Caco-2 (cell line): Measurements from ENCODE around the gene UBA7. TPM values are rescaled to one million over a fixed set of nuclear protein-coding genes. Genes with fewer than 3 reads are reported as not detected.
A peak's percentile ranks its signal among the peaks of the same experiment; 100 is the strongest.

Experiments
- BruUV-seq: library from RNA; stranded (reverse); fragments of 400-500 nt; replicated peaks from 2 replicates; lab custom pipeline; 2021; lab: Mats Ljungman, UMichigan
- CTCF ChIA-PET: fragments of 300-600 bp; sonication (Branson Sonifier 250); formaldehyde crosslinking; loops from one replicate; lab custom pipeline; 2022; ENCODE audit warnings: antibody characterized with exemption; lab: Charles Lee
- POLR2A ChIA-PET: fragments of 300-600 bp; sonication (Branson Sonifier 250); formaldehyde crosslinking; loops from one replicate; lab custom pipeline; 2022; ENCODE audit warnings: antibody characterized with exemption; lab: Charles Lee
- DNase-seq, 2 experiments: peaks; one replicate each; pipeline versions ENCODE4 v3.0.0 to v3.0.0-alpha.2; 2020 to 2022
- H3K27me3 ChIP-seq: replicated peaks from 2 replicates; pipeline ENCODE4 v1.6.0; 2011; ENCODE audit warnings: low read length; ENCODE audit not compliant: control insufficient read depth, insufficient read depth
- H3K36me3 ChIP-seq: 2 replicates; pipeline ENCODE4 v1.5.1; 2011; ENCODE audit warnings: low read length; ENCODE audit not compliant: control insufficient read depth, insufficient read depth
- H3K4me1 ChIP-seq: fragments of 250-450 bp; sonication (Bioruptor Pico); 2 replicates; pipeline ENCODE4 v1.5.1; 2020; ENCODE audit warnings: mild to moderate bottlenecking
- H3K4me3 ChIP-seq: 2 replicates; pipeline ENCODE4 v1.5.1; 2011; ENCODE audit warnings: low read depth, mild to moderate bottlenecking, control low read depth, low read length
- H3K9me3 ChIP-seq: fragments of 250-450 bp; sonication (Bioruptor Pico); 2 replicates; pipeline ENCODE4 v1.5.1; 2020; ENCODE audit warnings: mild to moderate bottlenecking, moderate library complexity
- H3K27ac Mint-ChIP-seq: one replicate; pipeline ENCODE4 v1.8.0; 2022; ENCODE audit warnings: mixed read lengths; ENCODE audit not compliant: unreplicated experiment
- H3K27me3 Mint-ChIP-seq: one replicate; pipeline ENCODE4 v1.8.0; 2022; ENCODE audit warnings: mixed read lengths; ENCODE audit not compliant: insufficient read depth, unreplicated experiment
- H3K36me3 Mint-ChIP-seq: one replicate; pipeline ENCODE4 v1.8.0; 2022; ENCODE audit warnings: mild to moderate bottlenecking, mixed read lengths; ENCODE audit not compliant: insufficient read depth, unreplicated experiment
- H3K4me1 Mint-ChIP-seq: one replicate; pipeline ENCODE4 v1.8.0; 2022; ENCODE audit warnings: low read depth, mixed read lengths; ENCODE audit not compliant: unreplicated experiment
- H3K4me3 Mint-ChIP-seq: one replicate; pipeline ENCODE4 v1.8.0; 2022; ENCODE audit warnings: mild to moderate bottlenecking, moderate library complexity, mixed read lengths; ENCODE audit not compliant: unreplicated experiment
- H3K9me3 Mint-ChIP-seq: one replicate; pipeline ENCODE4 v1.8.0; 2022; ENCODE audit warnings: mixed read lengths; ENCODE audit not compliant: unreplicated experiment
- CTCF ChIP-seq, 2 experiments: fragments of 200-600 bp in 1 of 2; IDR thresholded peaks; 1 replicate in 1 of 2; 2 replicates in 1 of 2; pipeline versions ENCODE4 v1.5.1 to v1.8.0; 2011 to 2022; ENCODE audit warnings: antibody characterized with exemption in 1 of 2, control low read depth in 1 of 2, inconsistent platforms in 1 of 2, low read depth in 1 of 2, low read length in 1 of 2, mild to moderate bottlenecking in 1 of 2, moderate library complexity in 1 of 2; ENCODE audit not compliant: insufficient read depth in 1 of 2, severe bottlenecking in 1 of 2, unreplicated experiment in 1 of 2
- intact Hi-C: fragments of 100-400 bp; cut with micrococcal nuclease; formaldehyde crosslinking; loops from one replicate; pipeline ENCODE4 v1.10.0; 2022; ENCODE audit not compliant: unreplicated experiment
- total RNA-seq: library from RNA; stranded (reverse); gene quantifications from 2 replicates; pipeline ENCODE4 v1.2.3, GENCODE V29; 2022

The UBA7 gene
- total RNA-seq, 1 experiment from 2014 or later, result 0.93 TPM

GRCh38 chr3:49841126-49841696, 27.5 kb upstream of the UBA7 start:
- H3K27me3 Mint-ChIP-seq, result no peaks in the 10 kb centered on the region
- Histone ChIP-seq H3K9me3 (no peaks in the 10 kb centered on the region), H3K4me3 (no peak overlapping the region), H3K4me1 (no peaks in the 10 kb centered on the region), H3K27me3 (no peaks in the 10 kb centered on the region), H3K36me3 (no peaks in the 10 kb centered on the region; the same call in 1 of the 2 replicates)
- H3K4me3 Mint-ChIP-seq, result no peak overlapping the region
- TF ChIP-seq CTCF (IDR thresholded peaks at IDR 0.05; ENCODE audit: insufficient read depth in 1 of 2, low read depth in 1 of 2, low read length in 1 of 2, severe bottlenecking in 1 of 2, unreplicated experiment in 1 of 2), result peak; percentile 46 to 57
- ChIA-PET POLR2A (interaction anchor here (0.6 kb wide), 1 partner anchor 92 kb away, joined by 3 read pairs; no protein-coding TSS in a partner anchor), CTCF (interaction anchor here (0.7 to 2.8 kb wide), 6 partner anchors 32 to 89 kb away, joined by 3 to 12 read pairs (median 4); partner anchors contain the start of genes INKA1 and MON1A)
- H3K27ac Mint-ChIP-seq, result no peak overlapping the region
- intact Hi-C loops, result loop anchor here (1.0 kb wide), 2 partner anchors 32 to 65 kb away; no protein-coding TSS in a partner anchor
- no peaks in the 10 kb centered on the region for H3K9me3 Mint-ChIP-seq
- peaks cover 41% of the 10 kb centered on the region for H3K36me3 Mint-ChIP-seq
- BruUV-seq, result no TSS peak
- DNase-seq, result peak; percentile 52 to 54
- H3K4me1 Mint-ChIP-seq, result no peaks in the 10 kb centered on the region

GRCh38 chr3:49840388-49840787, 26.6 kb upstream of the UBA7 start:
- no peak for TF ChIP-seq CTCF (IDR thresholded peaks at IDR 0.05; ENCODE audit: insufficient read depth in 1 of 2, low read depth in 1 of 2, low read length in 1 of 2, severe bottlenecking in 1 of 2, unreplicated experiment in 1 of 2)
- POLR2A ChIA-PET, result no interaction called here
- CTCF ChIA-PET, result interaction anchor here (1.3 to 2.8 kb wide), 3 partner anchors 37 to 68 kb away, joined by 4 to 24 read pairs (median 12); partner anchors contain the start of gene INKA1
- no peak overlapping the region for H3K4me3 Mint-ChIP-seq
- no peaks in the 10 kb centered on the region for H3K27me3 Mint-ChIP-seq
- no peaks in the 10 kb centered on the region for H3K4me1 ChIP-seq
- no peak for DNase-seq
- no peak overlapping the region for H3K4me3 ChIP-seq
- no peaks in the 10 kb centered on the region for H3K4me1 Mint-ChIP-seq
- no peak overlapping the region for H3K27ac Mint-ChIP-seq
- H3K27me3 ChIP-seq, result no peaks in the 10 kb centered on the region
- BruUV-seq, result no TSS peak
- H3K36me3 ChIP-seq, result no peaks in the 10 kb centered on the region; the same call in 1 of the 2 replicates
- H3K9me3 ChIP-seq, result no peaks in the 10 kb centered on the region
- no peaks in the 10 kb centered on the region for H3K9me3 Mint-ChIP-seq
- intact Hi-C loops, result no loop called here
- H3K36me3 Mint-ChIP-seq, result peaks cover 44% of the 10 kb centered on the region

GRCh38 chr3:49839193-49839809, 25.5 kb upstream of the UBA7 start:
- H3K4me1 Mint-ChIP-seq, result no peaks in the 10 kb centered on the region
- Histone ChIP-seq H3K9me3 (no peaks in the 10 kb centered on the region), H3K4me3 (no peak overlapping the region), H3K36me3 (no peaks in the 10 kb centered on the region; the same call in 1 of the 2 replicates), H3K4me1 (no peaks in the 10 kb centered on the region), H3K27me3 (no peaks in the 10 kb centered on the region)
- no peaks in the 10 kb centered on the region for H3K27me3 Mint-ChIP-seq
- peaks cover 54% of the 10 kb centered on the region for H3K36me3 Mint-ChIP-seq
- ChIA-PET POLR2A (no interaction called here), CTCF (interaction anchor here (0.6 to 2.0 kb wide), 16 partner anchors 8 to 299 kb away, joined by 3 to 24 read pairs (median 5); partner anchors contain the start of genes AMIGO3, GMPPB, INKA1 and IP6K1)
- no peak overlapping the region for H3K27ac Mint-ChIP-seq
- peak; percentile 78 to 86 for TF ChIP-seq CTCF (IDR thresholded peaks at IDR 0.05; ENCODE audit: insufficient read depth in 1 of 2, low read depth in 1 of 2, low read length in 1 of 2, severe bottlenecking in 1 of 2, unreplicated experiment in 1 of 2)
- intact Hi-C loops, result loop anchor here (1.0 to 5.0 kb wide), 3 partner anchors 37 to 136 kb away; partner anchors contain the start of gene AMIGO3
- H3K4me3 Mint-ChIP-seq, result no peak overlapping the region
- DNase-seq, result peak; percentile 66 to 76
- H3K9me3 Mint-ChIP-seq, result no peaks in the 10 kb centered on the region
- no TSS peak for BruUV-seq
